ENCODE results near the gene SYTL2.
"Not testable (repeated sequence)": the region's sequence is repeated elsewhere in the genome, so short reads cannot be mapped to it uniquely, and the experiment has no call there.

The SYTL2 gene

GRCh38 chr11:85685125-85685819, 125.7 kb downstream of the SYTL2 start:
- no peak for DNase-seq (ENCODE audit: low read depth in 3 of 3)

GRCh38 chr11:85682330-85683305, 128.3 kb downstream of the SYTL2 start:
- peak; percentile 45 to 70 (median 47) for DNase-seq (ENCODE audit: low read depth in 3 of 3)

DNA sequence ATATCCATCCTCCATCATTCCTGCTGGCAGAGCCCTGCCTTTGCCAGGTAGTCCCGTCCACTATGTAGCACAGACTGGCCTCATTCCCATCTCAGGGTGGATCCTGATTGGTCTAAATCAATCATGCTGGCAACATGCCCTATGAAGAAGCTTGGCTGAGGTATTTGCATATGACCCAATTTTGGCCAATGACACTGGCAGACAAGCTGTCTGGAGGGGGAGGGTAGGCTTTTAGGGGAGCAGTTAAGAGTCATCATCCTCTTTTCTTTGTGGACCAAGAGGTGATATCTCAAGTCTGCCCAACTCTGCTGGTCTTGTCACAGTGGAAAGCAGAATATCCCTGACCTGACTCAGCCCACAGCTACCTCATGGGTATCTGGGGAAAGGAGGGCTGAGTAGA, 130.0 kb downstream of the SYTL2 start:
- no peak for DNase-seq (ENCODE audit: low read depth in 3 of 3)

DNA sequence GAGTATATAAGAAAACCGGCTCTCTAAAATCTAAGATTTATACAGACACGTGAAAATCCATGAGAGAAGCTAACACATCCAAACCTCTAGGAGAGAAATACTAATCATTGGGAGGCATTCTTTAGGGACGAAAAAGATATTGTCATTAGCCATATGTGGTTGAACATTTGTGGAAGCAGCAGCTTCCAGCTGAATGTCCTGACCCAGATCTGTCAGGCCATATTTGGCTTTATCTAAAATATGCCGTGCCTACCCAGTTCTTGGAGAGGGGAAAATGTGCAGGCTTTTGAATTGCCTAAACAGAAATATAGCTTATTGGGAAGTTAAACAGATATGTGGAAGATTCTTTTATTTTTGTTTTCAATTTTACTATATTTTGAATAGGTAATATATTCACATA, 131.4 kb downstream of the SYTL2 start:
- DNase-seq (ENCODE audit: low read depth in 3 of 3), result no peak

DNA sequence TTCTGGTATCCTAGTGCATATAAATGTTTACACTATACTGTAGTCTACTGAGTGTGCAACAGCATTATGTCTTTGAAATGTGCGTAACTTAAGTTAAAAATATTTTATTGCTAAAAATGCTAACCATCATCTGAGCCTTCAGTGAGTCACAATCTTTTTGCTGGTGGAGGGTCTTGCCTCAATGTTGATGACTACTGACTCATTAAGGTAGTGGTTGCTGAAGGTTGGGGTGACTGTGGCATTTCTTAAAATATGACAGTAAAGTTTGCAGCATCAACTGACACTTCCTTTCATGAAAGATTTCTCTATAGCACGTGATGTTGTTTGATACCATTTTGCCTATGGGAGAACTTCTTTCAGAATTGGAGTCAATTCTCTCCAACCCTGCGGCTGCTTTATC, 137.5 kb downstream of the SYTL2 start:
- no peak for DNase-seq (ENCODE audit: low read depth in 3 of 3)

- no peak for DNase-seq (ENCODE audit: low read depth in 3 of 3)
Observed at GRCh38 chr11:85672105-85672902, 138.6 kb downstream of the SYTL2 start.

DNA sequence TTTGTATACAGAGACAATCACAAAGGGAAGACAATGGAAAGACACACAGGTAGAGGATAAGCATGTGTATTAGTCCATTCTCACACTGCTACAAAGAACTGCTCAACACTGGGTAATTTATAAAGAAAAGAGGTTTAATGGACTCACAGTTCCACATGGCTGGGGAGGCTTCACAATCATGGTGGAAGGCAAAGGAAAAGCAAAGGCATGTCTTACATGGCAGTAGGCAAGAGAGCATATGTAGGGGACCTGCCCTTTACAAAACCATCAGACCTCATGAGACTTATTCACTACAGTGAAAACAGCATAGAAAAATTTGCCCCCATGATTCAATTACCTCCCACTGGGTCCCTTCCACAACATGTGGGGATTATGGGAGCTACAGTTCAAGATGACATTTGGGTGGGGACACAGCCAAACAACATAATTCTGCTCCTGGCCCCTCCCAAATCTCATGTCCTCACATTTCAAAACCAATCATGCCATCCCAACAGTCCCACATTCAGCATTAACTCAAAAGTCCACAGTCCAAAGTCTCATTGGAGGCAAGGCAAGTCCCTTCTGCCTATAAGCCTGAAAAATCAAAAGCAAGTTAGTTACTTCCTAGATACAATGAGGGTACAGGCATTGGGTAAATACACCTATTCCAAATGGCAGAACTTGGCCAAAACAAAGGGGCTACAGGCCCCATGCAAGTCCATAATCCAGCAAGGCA, 139.8 kb downstream of the SYTL2 start:
- DNase-seq (ENCODE audit: low read depth in 3 of 3), result not testable (repeated sequence)

- DNase-seq (ENCODE audit: low read depth in 3 of 3), result no peak
Observed at GRCh38 chr11:85668157-85668556, 142.8 kb downstream of the SYTL2 start.

DNA sequence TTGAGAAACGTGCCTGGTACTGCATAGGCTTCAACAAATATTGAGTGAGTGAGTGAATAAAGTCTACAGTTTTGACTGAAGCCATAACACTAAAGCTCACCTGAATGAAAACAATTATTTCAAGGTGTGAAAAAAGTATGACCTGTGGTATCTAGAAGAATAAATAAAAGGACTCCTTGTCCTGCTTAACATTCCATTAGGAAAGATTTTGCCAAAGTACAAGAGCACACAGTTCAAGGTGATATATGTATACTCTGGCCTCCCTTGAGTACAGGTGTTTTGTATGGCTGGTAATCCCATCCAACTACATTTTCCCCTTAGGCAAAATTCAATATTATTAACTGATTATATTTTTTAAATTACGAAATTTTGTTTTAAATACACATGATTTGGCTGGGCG, 144.3 kb downstream of the SYTL2 start:
- DNase-seq (ENCODE audit: low read depth in 3 of 3), result no peak

GRCh38 chr11:85665733-85666132, 145.2 kb downstream of the SYTL2 start:
- DNase-seq (ENCODE audit: low read depth in 3 of 3), result no peak

GRCh38 chr11:85664615-85665481, 146.1 kb downstream of the SYTL2 start, which contains the start of gene CREBZF:
Gene CREBZF (minus strand): TSS chr11:85665129. CDS start chr11:85664875, 254 bp downstream.
- DNase-seq (ENCODE audit: low read depth in 3 of 3), result peak; percentile 90 to 95 (median 90)

GRCh38 chr11:85663753-85664614, 147.0 kb downstream of the SYTL2 start:
- peak; percentile 75 to 83 (median 77) for DNase-seq (ENCODE audit: low read depth in 3 of 3)

DNA sequence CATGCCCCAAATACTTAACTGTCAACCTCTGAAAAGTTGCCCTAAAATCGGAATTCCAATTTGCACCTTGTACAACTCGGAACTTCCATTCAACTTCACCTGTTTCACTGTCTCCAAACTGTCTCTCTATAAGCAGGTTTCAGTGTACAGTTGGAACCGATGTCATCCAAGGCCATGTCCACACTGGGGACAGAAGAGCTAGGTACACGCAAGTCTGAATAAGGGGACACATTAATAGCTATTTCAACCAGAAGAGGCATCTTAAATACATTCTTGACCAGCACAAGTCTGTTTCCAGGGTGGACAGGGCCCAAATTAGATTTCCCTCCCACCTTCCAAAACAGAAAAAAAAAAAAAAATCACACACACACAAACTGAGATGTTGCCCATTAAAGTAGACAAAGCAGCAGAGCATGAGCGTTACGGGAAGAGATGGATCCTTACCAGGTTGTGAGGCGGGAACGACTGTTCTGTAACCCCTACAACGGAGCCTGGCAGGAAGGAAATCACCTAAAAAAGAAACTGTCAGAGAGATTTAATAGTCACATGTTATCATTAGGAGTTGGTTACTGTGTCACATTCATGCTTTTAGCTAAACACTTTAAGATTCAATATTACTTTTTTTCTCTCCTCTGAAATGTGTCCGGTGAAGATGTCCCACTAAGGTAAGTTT, 147.7 kb downstream of the SYTL2 start:
- DNase-seq (ENCODE audit: low read depth in 3 of 3), result no peak

- no peak for DNase-seq (ENCODE audit: low read depth in 3 of 3)
Observed at GRCh38 chr11:85661972-85662664, 148.8 kb downstream of the SYTL2 start.

DNA sequence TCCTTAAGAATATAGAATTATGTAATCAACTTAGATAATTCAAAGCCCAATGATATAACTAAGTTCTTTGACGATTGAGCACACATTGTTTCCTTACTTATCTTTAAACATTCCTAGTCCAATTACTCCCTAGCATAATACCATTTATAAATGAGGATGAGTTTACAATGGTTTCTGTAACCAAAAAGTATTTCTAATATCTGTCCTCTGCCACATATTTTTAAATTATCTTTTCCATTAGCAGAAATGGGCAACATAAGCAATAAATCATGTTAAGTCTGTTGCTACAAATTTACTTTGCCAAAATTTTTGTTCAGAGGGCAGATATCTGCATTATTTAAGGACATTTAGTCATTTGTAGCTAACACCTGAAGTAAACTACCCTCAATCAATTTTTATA, 152.8 kb downstream of the SYTL2 start:
- DNase-seq (ENCODE audit: low read depth in 3 of 3), result no peak

GRCh38 chr11:85656777-85657176, 154.2 kb downstream of the SYTL2 start:
- DNase-seq (ENCODE audit: low read depth in 3 of 3), result no peak

DNA sequence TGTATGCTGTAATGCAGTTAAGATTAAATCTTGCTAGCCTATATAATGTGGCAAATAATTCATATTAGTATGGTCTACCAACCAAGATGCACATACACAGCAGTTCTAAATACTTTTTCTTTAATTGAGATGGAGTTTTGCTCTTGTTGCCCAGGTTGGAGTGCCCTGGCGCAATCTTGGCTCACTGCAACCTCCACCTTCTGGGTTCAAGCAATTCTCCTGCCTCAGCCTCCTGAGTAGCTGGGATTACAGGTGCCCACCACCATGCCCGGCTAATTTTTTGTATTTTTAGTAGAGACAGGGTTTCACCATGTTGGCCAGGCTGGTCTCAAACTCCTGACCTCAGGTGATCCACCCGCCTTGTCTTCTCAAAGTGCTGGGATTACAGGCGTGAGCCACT, 156.6 kb downstream of the SYTL2 start:
- not testable (repeated sequence) for DNase-seq (ENCODE audit: low read depth in 3 of 3)

GRCh38 chr11:85652786-85653447, 158.0 kb downstream of the SYTL2 start:
- no peak for DNase-seq (ENCODE audit: low read depth in 3 of 3)
